ENCODE data around the gene CADM2.

GRCh38 chr3:85554153-85554552, 595.4 kb downstream of the CADM2 start:
- no peak for TF ChIP-seq POLR2A (IDR thresholded peaks at IDR 0.05; ENCODE audit: low read depth)
- TF ChIP-seq CTCF (IDR thresholded peaks at IDR 0.05) = no peak
